Testis (tissue), 2 donors: ENCODE data around the gene C2orf66.

Experiments used
- CTCF ChIP-seq, 3 experiments: fragments of 450-650 bp in 2 of 3; fragments of 200-600 bp in 1 of 3; sonication (generic) in 1 of 3; IDR thresholded peaks; one replicate each; pipeline ENCODE4 v1.5.1; 2016 to 2019; ENCODE audit warnings: antibody characterized with exemption in 3 of 3, mild to moderate bottlenecking in 2 of 3, moderate library complexity in 1 of 3
- POLR2A ChIP-seq: fragments of 450-650 bp; IDR thresholded peaks from one replicate; pipeline ENCODE4 v1.6.1; 2017; ENCODE audit warnings: antibody characterized with exemption, mild to moderate bottlenecking, moderate library complexity

GRCh38 chr2:196836440-196836839, 27.3 kb upstream of the C2orf66 start:
- TF ChIP-seq CTCF (IDR thresholded peaks at IDR 0.05) (no peak), POLR2A (no peak)
